Activated naive CD4-positive, alpha-beta T cell (primary cell): ENCODE measurements around the gene ACSL1.
"Not testable (repeated sequence)": the region's sequence is repeated elsewhere in the genome, so short reads cannot be mapped to it uniquely, and the experiment has no call there.

Source experiments
- DNase-seq, 4 experiments: peaks; one replicate each; lab custom pipeline; 2025; lab: John Stamatoyannopoulos, UW

ACSL1 gene

DNA sequence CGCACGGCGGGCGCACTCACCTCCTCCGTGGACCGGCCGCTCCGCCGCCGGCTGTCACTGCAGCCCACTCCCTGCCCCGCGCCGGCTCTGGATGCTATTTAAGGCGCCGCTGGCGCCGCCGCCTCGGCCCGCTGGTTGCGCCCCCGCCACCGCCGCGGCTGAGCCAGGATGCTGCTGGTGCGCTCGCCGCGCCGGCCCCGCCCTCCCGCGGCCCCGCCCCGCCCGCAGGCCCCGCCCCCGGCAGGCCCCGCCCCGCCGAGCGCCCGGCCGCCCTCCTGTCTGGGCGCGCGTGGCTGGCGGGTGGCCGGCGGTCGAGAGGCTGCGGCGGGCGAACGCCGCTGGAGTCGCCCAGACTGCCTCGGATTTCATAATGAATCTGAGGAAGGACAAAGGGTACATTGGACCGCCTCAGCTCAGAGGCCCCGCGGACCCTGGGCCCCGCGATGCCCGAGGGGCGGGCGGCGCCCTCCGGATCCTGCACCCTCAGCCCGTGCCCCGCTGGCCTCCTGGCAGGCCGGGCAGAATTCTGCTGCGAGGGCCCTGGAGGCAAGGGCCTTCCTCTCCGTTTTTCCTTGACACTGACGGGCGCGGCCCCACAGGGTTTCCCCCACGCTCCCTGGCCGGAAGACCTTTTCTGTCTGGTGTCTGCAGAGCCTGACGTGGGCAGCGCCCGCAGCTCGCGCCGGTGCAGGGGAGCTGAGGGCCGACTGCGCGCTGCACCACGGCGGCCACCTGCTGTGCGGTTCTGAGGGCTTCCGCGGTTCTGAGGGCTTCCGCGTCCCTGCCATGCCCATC, at the start of gene ACSL1:
ACSL1 (minus strand) TSS at position 73 of the 795 bp plus-strand sequence. CDS start 22,454 bp downstream, outside the sequence.
- DNase-seq, result peak; percentile 43 to 76 (median 60)

DNA sequence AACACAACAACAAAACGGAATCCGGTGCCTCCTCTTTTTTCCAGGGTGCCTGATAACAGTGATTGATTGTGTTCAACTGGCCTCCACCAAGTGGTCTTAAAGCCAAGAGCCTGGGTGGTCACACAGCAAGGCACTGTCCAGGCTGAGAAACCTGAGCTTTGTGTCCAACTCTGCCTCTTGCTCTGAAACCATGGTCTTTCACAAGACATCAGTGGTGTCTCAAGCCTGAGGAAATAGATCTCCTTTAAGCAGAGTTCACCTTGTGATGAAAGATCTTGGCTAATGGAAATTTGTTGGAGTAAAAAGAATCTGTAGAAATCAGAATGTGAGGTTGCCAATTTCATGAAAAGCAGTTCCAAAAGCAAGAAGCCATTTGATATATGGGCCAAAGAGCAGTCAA, 47.3 kb upstream of the ACSL1 start:
- DNase-seq, result no peak

DNA sequence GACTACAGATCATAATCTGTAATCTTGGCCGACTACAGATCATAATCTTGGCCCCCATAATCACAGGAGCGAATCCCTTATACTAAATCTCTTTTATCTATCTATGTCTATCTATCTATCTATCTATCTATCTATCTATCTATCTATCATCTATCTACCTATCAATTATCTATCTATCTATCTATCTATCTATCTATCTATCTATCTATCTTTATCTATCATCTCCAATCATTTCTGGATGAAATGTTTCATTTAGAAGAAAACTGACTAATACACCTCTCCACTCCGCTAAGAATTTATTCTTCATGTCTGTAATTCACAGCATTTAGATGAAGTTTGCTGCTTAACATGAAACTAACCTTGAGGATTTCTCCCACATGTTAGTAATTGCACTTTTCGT, 45.0 kb upstream of the ACSL1 start:
- DNase-seq, result no peak

GRCh38 chr4:184868623-184869022, 42.9 kb upstream of the ACSL1 start:
- DNase-seq, result no peak

DNA sequence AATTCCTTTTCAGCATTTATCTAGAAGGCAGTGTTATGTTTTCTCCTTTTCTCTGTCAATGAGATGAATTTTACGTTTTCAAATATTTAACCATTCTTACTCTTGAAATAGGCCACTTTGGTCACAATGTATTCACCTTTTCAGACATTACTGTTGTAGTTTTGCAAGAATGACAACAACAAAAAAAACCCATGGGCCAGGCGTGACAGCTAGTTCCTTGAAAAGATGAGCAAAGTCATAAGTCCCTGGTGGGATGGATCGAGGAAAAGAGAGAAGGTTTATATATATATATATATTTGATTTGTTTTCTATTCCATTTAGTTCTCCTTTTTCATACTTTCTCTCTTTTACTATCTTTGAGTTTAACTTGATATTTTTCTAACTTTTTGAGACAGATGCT, 38.1 kb upstream of the ACSL1 start:
- DNase-seq, result no peak

- no peak for DNase-seq
These were observed 35.3 kb upstream of the ACSL1 start for GRCh38 chr4:184861047-184861446.

- DNase-seq, result no peak
These were observed 34.4 kb upstream of the ACSL1 start for GRCh38 chr4:184860018-184860779.

DNA sequence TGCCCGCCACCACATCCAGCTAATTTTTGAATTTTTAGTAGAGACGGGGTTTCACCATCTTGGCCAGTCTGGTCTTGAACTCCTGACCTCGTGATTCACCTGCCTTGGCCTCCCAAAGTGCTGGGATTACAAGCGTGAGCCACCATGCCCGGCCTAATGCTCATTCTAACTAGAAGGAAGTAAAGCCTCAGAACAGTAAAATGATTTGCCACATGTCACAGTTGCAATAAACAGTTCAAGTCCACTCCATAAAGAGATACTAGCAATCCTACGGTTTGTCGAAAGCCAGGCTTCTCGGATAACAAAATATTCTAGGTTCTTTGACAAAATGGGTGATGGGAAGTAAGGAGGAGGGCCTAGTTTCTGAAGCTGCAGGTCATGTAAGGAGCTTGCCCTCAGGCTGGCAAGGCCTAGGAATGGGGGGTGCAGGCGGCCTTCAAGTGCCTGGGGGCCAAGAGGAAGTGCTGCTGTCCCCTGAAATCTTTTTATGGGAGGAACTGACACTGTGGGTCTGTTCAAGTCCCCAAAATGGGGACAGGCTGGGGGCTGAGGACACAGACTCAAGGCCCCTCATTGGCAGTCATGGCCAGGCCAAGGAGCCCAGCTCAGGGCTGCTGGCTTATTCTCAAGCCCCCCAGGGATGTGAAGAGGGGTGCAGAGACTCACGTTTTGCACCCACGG, 31.8 kb upstream of the ACSL1 start:
- DNase-seq, result no peak

GRCh38 chr4:184856277-184856609, 30.5 kb upstream of the ACSL1 start:
- DNase-seq, result no peak

GRCh38 chr4:184854673-184855072, 28.9 kb upstream of the ACSL1 start:
- DNase-seq, result no peak

DNA sequence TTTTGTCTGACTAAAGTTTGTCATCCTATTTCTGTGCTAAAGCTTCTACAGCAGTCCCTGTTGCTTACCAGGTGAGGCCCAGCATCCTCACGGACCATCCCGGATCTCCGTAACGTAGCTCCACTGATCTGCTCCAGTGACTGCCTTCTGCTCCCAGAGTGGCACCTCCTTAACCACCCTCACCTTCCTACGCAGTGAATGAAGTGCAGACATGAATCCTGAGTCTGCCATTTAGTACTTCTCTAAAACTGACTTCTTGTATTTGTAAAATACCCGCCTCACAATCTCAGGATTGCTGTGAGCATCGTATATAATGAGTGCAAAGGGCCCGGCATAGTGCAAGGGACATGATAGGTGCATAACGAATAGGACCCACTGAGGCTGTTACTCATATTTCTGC, 27.7 kb upstream of the ACSL1 start:
- DNase-seq, result no peak

DNA sequence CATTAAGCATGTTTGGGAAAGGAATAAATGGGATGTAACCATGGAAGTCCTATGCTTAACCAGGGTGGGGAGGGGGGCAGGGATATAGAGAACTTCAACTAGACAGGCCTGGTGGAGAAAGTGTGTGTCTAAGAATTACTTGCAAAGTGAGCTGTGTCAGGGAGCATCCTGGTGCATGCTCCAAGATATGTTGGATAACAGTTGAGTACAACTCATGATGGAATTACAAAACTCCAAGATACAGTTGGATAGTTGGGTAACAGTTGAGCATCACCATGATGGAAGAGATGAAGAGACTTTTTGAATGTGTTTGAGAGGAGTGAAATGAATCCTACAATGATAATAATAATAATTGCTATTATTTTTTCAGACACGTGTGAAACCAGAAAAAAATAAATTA, 26.1 kb upstream of the ACSL1 start:
- DNase-seq, result no peak

- no peak for DNase-seq
These were observed 25.4 kb upstream of the ACSL1 start for GRCh38 chr4:184851200-184851541.

- no peak for DNase-seq
These were observed 24.8 kb upstream of the ACSL1 start for GRCh38 chr4:184850431-184851199.

DNA sequence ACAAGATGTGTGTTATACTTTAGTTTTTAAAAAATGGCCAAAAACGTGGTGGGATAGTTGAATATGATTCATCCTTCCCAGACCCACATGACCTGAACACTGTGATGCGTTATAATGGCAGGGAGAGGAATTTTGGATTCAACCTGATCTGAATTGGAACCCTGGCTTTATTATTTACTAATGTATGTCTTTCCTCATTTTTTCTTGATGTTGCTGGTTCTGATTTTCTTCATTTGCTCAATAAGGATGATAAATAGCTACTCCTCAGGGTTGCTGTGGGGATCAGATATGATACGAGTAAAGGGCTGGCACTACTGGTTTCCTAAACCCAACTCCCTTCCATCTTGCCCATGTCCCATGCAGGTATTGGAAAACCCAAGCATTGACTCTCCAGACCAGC, 24.2 kb upstream of the ACSL1 start:
- DNase-seq, result no peak

- DNase-seq, result no peak
These were observed 23.4 kb upstream of the ACSL1 start for GRCh38 chr4:184849185-184849584.

GRCh38 chr4:184848510-184848909, 22.7 kb upstream of the ACSL1 start:
- DNase-seq, result no peak

GRCh38 chr4:184846531-184846930, 20.8 kb upstream of the ACSL1 start:
- no peak for DNase-seq

DNA sequence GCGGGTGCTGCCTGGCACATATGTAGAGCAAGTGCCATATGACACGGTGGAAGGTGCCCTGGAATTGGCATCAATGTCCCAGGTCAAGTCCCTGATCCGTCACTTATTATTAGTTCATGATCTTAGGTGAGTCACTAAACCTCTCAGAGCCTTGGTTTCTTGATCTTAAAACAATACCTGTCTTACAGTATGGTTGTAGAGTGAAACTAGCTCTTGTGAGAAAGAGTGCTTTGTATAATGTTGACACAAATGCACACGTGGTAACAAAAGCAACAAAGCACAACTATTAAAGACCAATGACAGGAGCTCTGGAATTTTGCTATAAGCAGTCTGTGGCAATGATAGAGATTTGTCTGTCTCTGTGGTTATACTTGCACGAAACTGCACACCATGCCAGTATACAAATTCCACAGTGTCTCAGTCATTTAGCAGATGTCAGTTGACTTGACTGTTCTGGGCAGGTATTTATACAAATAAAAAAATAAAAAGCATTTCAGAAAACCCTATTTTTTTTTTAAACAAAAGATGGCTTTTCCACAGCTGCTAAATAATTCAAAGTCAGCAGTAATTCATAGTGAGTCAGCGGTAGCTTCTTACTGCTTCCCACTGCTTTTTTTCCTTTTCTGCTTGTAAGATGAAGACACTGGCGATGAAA, 19.7 kb upstream of the ACSL1 start:
- no peak for DNase-seq

DNA sequence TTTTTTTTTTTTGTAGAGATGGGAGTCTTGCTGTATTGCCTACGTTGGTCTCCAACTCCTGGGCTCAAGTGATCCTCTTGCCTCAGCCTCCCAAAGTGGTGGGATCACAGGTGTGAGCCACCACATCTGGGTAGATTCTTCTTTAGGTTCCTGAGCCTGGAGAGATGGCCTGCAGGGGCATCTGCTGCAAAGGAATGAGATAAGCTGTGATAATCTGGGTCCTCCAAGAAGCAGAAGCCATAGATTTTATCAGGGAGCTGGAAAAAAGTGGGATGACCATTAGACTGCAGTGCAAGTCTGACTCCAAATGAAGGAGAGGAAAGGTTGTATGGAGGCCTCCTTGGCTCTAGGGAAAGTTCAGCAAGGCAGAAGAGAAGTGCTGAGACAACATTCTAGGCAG, 19.0 kb upstream of the ACSL1 start:
- no peak for DNase-seq

GRCh38 chr4:184843984-184844554, 18.3 kb upstream of the ACSL1 start:
- no peak for DNase-seq

DNA sequence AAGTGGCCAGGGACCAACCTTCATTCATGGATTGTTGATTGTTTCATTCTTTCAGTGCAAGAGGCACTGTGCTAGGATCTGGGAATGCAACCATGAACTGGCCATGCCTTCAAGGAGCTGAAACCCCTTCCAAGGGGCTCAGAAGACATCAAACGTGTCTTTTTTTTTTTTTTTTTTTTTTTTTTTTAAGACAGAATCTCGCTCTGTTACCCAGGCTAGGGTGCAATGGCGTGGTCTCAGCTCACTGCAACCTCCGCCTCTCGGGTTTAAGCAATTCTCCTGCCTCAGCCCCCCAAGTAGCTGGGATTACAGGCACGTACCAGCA, 13.3 kb upstream of the ACSL1 start:
- DNase-seq, result not testable (repeated sequence)
